ENCODE data around the gene STXBP1.

The STXBP1 gene

DNA sequence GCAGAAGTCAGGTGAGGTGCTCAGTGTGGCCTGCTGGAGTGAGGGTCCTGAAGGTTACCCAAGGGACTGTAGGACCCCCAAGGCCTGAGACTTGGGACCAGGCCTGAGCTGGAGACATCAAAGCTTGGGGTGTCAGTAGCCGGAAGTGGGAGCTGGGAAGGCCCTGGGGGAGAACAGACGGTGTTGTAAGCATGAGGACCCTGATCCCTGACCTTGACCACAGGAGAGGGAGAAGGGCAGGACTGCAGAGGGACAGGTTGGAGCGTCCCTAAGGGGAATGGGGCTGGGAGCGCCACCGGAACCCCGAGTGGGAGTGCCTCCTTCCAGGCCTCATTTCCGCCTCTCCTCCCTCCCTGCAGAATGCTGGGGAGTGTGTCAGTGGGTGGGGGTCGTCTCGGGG, 104.3 kb downstream of the STXBP1 start:
- no peak for DNase-seq

DNA sequence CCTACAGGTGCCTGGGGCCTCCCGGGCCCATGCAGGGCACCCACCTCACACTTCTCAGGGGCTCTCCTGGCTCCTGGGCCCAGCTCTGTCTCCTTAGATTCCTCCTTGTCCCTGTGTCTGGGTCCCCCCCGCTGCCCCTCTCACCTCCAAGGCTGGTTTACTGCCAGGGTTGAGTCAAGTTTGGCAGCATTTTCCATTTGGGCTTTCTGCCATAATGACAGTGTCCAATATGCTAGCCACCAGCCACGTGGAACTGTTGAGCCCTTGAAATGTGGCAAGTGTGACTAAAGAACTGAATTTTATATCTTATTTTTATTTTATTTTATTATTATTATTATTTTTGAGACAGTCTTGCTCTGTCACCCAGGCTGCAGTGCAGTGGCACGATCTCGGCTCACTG, 105.7 kb downstream of the STXBP1 start:
- no peak for DNase-seq

DNA sequence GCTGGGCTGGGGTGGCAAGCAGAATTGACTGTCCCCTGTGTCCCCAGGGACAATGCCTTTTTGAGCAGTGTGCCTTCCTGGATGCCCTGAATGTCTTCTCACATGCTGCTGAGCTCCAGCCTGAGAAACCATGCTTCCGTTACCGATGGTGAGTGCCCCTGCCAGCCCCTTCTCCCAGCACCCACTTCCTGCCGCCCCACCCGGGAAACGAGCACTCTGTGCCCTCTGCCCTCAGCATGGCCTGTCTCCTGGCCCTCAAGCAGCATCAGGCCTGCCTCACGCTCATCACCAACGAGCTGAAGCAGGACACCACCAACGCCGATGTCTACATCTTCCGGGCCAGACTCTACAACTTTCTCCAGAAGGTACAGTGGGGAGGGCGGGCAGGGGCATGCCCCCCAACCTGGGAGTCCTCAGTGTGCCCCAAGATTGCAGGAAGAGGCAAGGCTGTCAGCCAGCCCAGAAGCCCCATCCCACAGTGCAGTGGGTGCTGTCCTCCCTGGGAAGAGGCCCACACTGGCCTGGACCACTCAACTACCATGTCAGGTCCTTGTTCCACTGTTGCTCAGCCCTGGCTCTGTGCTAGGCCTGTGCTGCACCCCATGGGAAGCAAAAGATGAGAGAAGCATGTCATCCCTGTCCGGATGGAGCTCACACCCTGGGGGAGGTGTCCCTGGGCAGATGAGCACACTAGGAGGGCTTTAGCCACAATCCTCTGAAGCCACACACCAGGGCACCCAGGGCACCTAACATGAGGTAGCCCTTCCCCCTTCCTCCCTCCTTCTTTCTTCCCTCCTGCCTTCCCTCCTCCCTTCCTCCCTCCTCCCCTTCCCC, 108.2 kb downstream of the STXBP1 start:
- no peak for DNase-seq

DNA sequence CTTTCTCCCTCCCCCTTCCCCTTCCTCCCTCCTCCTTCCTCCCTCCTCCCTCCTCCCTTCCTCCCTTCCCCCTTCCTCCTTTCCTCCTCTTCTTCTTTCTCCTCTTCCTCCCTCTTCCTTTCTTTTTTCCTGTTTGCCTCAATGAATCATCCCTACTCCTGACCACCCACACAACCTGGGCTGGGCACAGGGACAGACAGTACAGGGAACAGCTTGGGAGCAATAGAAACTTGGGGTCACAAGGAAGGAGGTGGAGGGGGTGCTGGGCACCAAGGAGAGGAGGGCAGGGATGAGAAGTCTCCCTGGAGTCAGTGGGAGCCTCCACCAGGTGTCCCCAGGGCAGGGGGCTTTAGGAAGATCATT, 108.8 kb downstream of the STXBP1 start:
- no peak for DNase-seq

DNA sequence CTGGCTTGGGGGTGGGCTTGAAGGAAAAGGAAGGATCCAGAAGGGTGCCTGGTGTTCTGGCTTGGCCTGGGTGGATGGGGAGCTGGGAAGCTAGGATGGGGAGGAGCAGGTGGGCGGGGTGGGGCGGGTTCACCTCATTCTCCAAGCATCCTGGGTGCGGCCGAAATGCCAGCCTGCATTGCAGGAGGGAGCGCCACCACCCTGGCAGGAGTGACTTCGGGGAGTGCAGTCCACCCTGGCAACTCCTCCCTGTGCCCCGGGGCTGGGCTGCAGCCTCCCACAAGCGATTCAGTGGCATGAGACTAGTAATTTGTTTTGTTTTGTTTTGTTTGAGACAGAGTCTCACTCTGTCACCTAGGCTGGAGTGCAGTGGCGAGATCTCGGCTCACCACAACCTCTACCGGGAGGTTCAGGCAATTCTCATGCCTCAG, 109.3 kb downstream of the STXBP1 start:
- DNase-seq: no peak

DNA sequence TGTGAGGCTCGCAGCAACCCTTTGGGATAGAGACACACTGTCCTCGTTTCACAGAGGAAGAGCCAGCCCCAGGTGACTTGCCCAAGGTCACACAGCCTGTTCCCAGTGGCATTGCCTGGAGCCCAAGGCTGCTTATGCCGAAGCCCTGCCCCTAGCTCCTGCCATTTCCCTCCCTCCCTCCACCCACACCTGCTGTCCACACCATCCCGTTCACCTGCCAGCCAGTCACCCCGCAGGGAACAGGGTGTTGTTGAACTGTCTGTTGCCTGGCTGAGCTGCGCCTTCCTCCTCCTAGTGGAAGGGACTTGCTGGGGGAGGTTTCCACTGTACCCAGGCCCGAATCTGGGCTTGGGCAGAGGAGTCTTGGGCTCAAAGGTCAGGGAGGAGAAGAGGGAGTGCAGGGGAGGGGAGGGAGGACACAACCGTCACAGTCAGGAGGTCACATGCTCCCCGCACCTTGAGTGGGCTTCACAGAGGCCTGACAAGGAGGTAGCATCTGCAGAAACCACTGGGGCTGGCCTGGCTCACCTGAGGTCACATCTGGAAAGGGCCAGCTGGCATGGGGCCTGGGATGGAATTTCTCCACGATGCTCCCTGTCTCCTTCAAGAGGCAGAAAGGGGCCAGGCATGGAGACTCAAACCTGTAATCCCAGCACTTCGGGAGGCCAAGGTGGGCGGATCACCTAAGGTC, 110.1 kb downstream of the STXBP1 start:
- DNase-seq: no peak

DNA sequence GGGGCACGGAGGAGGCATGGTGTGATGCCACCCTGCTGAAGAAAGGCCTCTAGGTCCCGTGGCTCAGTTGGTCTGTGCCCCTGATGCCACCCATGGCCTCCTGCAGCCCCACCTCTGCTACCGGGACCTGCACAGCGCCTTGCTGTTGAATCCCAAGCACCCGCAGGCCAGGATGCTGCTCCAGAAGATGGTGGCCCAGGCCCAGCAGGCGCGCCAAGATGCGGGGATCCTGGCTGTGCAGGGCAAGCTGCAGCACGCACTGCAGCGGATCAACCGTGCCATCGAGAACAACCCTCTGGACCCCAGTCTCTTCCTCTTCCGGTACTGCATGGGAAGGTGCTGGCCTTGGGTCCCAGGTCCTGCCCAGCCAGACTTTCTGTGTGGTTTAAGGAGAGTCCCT, 110.9 kb downstream of the STXBP1 start:
- DNase-seq: no peak

DNA sequence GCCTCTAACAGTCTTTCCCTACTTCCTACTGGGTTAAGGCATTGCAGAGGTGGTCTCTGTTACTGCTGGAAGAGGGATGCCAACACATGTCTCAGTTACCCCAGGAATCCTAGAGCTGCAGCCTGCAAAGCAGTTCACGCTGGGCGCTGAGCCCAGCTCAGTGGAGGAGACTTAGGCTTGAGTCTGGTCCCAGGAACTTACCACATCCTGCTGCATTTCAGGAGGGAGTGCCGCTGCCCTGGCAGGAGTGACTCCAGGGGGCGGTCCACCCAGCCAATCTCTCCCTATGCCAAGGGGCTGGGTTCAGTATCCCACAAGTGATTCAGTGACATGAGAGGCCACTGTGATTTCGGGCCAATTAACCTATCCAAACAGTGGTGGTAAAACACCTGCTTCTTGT, 111.4 kb downstream of the STXBP1 start:
- DNase-seq: no peak

DNA sequence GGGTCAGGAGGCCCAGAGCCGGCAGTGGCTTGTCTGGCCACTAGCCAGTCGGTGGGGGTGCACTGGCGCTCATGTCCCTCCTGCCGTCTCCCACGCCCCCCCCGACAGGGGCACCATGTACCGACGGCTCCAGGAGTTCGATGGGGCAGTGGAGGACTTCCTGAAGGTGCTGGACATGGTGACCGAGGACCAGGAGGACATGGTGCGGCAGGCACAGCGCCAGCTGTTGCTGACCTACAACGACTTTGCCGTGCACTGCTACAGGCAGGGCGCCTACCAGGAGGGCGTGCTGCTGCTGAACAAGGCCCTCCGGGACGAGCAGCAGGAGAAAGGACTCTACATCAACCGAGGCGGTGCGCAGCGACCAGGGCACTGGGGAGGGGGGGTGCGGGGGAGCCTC, 111.9 kb downstream of the STXBP1 start:
- DNase-seq: no peak

DNA sequence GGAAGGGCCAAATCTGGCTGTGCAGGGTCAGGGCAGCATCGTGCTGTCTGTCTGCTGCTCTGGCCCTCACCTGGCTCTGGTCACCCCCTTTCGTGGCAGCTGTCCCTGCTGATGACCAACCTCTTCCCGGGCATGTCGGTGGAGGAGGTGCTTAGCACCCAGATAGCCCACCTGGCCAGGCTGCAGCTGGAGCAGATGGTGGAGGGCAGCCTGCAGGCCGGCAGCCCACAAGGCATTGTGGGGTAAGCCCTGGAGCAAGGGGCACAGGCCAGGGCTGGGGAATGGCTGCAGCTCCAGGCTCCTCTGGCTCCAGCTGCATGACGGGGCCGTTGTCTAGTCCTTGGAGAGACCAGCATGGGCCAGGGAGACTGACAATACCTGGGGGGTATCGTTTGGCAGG, 114.8 kb downstream of the STXBP1 start:
- DNase-seq: no peak

DNA sequence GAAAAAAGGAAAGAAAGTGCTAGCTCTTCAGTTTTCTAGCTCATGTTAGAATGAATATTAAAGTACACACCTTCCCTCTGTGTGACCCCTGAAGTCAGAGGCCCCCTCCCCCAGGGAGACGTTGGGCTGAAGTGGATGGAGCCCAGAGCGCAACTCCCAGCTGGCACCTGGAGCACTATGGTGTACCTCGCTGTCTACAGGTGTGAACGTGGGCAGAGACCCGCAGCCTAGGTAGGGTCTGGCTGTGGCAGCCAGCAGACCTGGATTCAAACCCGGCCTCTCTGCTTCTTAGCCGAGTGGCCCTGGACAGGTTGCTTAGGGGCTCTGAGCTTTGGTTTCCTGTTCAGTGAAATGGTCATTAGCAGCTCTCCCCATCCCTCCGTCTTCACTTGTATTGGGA, 116.7 kb downstream of the STXBP1 start:
- DNase-seq: no peak

DNA sequence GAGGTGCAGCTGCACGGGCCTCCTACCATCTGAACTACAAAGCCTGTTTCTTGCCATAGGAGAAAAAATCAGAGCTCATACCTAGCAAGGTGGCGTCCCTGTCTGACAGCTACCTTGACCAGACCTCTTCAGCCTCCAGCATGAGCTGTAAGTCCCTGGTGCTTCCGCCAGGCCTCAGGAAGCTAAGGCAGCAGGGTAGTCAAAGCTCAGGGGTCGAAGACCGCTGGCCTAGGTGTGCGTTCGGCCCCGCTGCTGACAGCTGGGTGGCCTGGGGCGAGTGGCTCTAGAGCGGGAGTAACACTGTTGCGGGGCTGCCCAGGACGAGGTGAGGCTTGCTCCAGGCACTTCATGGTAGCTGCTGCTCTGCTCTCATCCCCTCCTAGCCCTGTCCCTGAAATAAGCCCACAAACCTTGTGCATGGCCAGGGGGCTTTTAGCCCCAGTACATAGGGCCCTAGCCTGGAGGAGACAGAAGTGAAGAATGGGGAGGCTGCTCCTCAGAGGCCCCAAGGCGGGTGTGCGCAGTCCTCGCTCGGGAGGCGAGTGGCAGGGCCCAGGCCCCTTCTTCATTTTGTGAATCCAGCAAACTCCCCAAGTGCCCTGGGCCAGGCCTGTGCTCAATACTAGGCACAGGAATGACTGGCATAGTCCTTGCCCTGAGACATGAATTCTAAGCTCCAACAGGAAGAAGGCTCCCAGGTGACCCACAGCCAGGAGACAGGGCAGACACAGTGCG, 117.6 kb downstream of the STXBP1 start:
- DNase-seq: no peak

DNA sequence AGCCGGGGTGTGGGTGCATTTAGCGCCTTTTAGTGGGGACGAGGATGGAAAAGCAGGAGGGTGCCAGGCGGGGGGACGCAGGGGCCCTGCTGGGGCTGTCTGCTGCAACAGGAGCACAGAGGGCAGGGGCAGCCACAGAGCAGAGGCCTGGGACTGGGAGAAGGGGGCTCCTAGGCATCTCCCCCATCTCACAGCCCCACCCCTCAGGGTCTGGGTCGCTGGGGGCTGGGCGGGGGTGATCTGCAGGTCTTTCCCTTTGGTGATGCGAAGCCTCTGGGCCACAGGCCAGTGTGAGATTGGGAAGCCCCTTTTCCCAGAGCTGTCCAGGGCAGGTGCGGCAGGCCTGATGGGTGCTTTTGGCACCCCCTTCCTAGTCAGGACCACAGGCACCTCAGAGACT, 118.2 kb downstream of the STXBP1 start:
- no peak for DNase-seq

DNA sequence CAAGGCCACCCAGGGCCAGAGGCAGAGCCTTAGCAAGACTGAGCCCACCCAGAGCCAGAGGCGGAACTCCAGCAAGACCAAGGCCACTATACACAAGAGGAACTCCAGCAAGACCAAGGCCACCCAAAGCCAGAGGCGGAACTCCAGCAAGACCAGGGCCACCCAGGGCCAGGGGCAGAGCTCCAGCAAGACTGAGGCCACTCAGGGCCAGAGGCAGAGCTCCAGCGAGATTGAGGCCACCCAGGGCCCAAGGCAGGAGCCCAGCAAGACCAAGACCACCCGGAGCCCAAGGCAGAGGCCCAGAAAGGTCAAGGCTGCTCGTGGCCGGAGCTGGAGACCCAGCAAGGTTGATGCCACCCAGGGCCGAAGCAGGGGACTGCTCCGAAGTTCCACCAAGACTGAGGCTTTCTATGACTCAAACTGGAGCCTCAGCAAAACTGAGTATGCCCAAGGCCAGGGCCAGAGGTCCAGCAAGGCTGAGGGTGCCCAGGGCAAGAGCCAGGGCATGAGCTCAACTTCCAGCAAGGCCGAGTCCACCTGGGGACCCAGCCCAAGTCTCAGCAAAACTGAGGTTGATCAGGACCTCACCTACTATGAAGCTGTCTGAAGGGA, 118.8 kb downstream of the STXBP1 start:
- no peak for DNase-seq

DNA sequence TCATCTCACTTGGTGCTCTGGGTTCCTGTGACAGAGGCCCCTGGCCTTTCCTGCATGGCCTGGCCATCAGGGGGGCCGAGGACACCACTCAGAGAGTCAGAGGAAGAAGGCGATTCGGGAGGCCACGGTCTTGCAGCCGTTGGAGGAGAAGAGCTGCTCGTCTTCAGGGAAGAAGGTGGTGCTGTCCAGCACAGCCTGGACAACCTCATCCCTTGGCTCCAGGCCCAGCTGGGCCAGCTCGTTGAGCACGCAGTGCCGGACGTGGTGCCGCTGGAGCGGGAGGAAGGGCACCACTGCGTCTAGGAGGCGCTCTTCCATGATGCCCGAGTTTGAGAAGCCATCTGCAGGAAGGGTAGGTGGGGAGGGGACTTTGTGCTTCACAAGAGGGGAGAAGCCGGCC, 119.9 kb downstream of the STXBP1 start:
- DNase-seq: no peak

DNA sequence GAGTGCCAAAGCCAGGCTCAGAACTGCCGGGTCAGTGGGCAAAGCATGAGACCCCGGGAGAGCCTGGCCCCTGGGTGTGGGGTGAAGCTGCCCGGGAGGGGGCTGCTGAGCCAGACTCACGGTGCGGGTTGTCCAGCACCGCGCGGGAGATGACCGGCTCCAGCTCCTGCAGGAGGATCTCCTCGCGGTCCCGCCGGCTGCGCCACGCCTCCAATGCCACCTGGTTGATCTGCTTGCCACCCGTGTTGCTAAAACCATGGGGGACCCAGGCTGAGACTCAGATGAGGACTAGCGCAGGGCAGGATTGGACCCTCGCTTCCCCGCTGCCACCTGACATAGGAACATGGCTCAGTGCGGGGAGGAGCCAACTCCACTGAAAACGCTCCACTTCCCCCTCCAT, 120.4 kb downstream of the STXBP1 start:
- no peak for DNase-seq

DNA sequence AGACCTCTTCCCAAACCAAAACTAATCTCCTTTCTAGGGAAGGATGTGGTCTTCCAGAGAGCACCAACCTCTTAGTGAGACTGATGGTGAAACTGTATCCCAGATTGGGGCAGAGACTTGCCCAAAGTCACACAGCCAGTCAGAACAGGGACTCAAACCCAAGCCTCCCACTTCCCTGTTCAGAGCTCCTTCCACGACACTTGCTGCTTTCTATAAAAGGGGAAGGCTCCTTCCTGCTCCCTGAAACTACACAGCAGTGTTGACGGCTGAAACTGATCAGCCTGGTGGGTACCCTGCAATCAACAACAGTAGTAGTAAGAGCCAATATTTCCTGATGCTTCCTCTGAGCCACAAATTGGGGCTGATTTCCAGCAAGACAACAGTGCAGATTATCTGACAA, 121.5 kb downstream of the STXBP1 start:
- no peak for DNase-seq

DNA sequence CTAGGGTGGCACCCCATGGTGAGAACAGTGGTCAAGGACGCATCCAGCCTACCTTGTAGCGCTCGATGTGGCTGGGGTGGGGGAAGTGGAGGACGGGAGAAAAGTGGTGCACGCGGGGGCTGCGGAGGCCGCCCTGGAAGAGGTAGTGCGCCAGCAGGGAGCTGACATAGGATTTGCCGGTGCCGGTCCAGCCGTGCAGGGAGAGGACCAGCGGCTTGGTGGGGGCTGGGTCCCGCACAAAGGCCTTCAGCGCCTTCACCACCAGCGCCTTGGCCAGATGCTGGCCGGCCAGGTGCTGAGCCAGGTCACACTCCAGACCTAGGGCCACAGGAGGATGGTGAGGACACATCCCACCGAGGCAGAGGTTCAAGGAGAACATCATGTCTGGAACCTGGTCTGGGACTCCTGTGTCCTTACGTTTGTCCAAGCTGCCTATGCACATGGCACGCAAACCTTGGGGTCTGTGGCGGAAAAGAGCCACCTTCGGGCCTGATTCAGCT, 122.2 kb downstream of the STXBP1 start:
- no peak for DNase-seq

DNA sequence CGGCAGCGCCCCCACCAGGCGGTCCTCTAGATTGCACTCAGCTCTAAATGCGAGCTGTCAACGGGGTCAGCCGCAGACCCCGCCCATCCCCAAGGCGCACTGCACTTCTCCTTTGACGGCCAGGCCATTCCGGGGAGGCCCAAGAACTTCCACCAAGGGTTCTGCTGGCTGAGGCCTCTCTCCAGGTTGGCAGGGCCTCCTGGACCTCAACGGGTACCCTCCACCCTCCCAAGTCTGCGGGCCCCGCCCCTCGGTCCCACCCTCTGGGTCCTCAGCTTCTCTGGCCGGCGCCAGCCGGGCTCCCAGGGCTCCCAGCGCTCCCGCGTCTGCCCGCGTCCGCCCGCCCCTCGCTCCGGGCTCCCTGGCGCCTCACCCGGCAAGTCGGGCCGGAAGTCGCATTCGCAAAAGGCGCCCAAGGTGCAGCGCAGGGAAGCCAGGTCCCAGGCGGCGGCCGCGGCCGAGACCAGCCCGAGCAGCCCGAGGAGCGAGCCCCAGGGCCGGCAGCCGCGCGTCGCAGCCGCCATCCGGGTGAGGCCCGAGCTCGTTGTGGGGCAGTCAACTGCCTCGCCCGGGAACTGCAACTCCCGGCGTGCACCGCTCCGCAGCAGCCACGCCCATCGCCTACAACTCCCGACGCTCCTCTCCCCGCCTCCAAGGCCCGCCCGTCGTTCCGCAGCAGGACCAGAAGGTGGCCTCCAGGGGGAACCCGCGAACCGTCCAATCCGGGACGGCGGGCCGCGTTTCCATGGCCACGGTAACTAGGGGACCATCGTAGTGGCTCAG, 122.9 kb downstream of the STXBP1 start, which contains the start of gene TOR2A:
Gene TOR2A (minus strand): TSS at position 548 of the 783 bp plus-strand sequence. CDS start 24 bp downstream, at position 524.
- peak; percentile 94 for DNase-seq

DNA sequence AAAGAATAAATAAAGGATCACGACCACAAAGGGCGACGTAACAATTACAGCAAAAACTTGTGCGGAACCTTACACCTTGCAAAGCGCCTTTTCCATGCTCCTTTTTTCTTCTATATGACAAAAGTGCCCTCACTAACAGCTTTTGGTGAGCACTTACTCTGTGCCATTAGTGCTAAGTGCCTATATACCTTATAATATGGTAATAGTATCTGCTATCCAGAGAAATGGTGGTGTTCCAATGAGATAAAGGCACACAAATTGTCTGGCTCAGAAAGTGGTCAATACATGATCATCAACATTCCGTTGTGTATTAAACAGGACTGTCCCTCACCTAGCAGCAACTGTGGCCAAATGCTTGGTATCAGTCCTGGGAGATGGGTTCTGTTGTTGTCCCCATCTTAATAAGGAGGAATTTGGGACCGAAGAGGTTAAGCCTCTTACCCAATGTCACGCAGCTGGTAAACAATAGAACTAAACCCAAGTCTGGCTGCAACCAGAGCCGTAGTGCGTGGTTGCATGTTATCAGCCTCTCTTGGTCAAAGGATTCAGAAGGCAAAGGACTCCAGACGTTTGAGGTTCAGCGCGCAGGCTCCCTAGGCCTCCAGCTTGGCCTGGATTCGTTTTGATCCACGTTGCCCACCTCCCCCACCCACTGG, 123.6 kb downstream of the STXBP1 start:
- no peak for DNase-seq

DNA sequence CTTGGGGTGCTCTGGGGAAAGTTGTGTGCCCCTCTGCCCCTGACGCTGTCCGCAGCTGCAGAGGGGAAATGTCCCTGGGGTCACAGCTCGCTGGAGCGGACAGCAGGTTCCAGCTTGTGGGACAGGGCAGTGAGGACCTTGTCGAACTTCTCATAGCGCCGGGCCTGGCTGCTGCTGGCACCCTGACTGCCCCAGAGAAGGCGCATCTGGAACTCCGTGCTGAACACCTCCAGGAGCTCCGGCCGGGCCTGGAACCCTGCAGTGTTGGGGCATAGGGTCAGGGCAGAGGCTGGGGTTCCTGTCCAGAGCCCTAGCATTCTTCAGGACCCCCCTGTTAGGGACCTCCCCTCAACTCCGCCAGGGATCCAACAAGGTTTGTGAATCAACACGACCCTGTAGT, 126.6 kb downstream of the STXBP1 start:
- no peak for DNase-seq

Measured in NCI-H1048 (cell line).